GM19025 (cell line): ENCODE measurements around the gene ACTR5.

Source experiments
- ATAC-seq: cut with Tn5 transposase; IDR thresholded peaks from one replicate; pipeline ENCODE4 v1.9.1; 2021; ENCODE audit warnings: mild to moderate bottlenecking, low read depth, moderate library complexity; ENCODE audit not compliant: unreplicated experiment

Gene ACTR5

DNA sequence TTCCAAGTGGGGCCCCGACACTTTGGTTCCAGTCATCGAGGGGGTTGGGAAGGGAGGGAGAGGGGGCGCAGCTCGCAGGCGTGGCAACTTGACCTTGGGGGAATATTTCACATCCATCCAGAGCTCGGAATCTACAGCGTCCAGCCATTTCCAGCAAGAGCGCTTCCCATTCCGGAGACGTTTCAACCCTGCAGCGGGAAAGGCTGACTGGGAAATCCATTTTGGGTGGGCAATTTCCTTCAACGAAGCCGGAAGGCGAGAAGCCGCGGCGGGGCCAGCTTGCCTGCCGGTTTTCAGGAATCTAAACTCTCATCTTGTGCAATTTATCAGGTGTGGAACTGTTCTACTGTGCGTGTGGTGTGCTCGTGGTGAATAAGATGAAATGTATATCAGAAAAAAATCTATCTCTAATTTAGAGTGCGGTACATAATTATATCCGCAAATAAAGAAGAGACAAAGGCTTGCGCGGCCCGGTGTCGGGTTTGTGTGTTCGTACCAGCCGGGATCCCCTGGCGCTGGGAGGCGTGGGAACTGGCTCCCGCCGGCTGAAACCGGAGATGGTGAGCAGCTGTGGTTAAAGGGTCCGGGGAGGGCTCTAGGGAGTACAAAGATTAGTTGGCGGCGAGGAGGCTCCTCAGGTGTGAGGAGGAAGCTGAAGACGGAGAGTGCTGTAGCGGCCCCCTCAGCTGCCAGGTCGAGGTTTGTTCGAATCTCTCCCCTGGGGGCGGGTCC is 19.2 kb upstream of the ACTR5 start:
- no peak for ATAC-seq

DNA sequence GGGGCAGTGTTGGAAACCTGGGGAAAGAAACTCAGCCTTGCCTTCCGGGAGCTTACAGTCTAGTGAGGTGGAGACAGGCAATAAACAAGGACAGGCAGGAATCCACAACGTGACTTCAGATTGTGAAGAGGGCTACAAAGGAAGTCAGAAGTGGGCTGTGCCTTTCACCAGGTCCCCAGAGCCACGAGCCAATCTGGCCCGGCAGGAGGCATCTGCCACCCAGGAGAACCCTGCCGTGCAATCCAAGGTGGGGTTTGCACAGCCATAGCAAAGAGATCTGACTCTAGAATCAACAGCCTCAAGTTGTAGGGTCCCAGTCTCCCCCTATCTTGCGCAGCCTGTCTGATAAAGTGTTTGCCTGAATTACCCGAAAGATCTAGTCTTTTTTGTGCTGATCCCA is 18.5 kb upstream of the ACTR5 start:
- no peak for ATAC-seq

DNA sequence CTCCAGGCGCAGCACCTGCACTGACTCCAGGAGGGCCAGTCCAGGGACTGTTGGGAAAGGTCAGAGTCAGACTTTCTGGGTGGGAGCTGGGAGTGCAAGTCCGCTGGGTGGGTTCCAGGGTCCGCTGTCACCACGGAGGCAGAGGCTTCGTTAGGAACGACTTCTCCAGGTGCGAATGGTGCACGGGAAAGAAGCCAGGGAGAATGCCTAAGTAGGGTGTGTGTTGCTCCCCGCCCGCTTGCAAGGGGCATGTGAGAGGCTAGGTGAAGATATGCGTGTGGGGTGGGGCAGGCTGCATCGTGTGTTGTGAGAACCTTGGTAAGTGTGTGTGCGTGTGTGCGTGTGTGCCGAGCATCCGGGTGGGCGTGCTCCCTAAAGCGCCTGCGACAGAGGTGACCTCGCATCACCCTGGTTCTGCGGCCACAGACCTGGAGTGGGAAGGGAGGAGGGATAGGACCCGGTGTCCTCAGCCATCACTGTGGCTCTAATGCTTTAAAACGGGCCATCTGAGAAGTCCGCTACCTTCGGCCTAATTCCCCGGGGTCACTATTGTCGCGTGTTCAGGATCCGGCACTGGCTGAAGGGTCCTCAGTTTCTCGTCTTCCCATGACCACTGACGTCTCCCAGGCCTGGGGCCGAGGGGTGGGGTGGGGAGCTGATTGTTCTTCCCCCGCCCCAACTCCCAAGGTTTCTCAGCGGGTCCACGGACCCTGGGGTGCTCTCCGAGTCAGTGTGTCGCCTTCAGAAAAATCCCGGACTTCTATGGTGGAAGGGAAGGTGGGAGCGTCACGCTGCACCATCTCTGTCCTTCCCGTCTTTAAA is 17.9 kb upstream of the ACTR5 start:
- ATAC-seq = no peak

DNA sequence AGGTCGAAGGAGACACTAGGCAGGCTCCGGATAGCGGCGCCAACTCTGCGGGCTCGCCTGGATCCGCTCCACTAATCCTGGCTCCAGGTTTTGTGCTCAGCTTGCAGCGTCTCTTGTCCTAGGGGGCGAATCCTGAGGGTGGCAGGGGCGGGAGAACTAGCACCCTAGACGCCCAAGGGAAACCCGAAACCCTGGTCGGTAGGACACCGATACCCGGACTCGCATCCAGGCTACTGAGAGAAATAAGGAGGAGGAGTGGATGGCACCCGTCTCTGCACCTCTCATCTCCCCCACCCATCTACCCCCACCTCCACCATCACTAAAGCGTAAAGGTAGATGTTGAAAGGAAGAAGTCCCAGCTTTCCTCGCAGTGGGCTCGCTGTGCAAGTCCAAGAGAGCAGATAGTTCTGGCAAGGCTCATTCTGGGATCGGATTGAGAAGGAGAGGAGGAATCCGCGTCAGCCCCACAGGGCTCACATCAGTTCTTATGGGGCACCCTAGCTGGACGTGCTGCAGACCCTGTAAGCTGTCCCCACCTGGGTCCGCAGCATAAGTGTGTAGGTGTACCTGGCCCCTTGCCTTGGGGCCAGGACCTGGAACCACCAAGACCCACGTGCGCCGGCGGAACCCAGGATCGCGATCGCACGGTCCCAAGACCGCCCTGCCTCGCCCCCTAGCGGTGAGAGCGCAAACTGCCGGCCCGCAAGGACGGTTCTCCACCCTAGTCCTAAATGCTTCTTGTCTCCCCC is 17.1 kb upstream of the ACTR5 start:
- ATAC-seq = no peak

DNA sequence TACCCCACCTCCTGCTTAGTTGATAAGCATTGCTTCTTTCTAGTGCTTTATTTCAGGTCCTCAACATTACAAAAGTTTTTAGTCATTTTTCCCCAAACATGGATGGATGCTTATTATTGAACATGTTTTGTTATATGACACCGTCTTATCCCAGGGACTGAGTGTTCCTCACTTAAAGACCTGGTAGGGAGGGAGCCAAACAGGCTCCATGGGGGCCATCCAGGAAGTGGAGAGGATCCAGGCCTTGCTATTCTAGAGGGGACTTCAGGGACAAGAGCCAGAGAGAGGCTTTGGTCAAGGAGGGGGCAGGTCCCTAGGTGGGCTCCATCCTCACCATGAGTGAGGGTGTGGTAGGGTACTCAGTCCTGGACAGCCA is 16.5 kb upstream of the ACTR5 start:
- no peak for ATAC-seq

DNA sequence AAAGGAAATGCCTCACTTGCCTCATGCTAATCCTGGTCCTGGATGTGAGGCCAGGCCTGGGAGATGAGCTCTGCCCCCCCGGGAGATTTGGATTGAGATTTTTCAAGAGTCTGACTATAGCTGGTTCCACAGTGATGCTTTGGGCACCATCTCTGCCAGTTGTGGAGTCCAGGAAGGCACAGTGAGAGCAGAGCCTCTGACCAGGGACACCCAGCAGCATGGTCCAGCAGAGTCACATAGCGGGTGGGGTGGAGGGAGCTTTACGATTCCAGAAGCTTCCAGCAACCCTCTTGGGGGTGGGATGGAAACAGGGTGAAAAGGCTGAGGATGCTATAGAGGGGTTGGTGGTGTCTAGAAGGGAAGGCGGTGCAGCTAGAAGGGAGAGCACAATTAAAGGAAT is 15.3 kb upstream of the ACTR5 start:
- no peak for ATAC-seq

DNA sequence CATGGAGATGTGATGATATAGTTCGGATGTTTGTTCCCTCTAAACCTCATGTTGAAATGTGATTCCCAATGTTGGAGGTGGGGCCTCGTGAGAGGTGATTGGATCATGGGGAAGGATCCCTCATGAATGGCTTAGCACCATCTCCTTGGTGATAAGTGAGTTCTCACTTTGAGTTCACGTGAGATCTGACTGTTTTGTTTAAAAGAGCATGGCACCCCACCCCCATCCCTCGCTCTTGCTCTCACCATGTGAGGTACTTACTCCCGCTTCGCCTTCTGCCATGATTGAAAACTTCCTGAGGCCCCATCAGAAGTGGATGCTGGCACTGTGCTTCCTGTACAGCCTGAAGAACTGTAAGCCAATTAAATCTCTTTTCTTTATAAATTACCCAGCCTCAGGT is 13.1 kb upstream of the ACTR5 start:
- ATAC-seq = no peak

DNA sequence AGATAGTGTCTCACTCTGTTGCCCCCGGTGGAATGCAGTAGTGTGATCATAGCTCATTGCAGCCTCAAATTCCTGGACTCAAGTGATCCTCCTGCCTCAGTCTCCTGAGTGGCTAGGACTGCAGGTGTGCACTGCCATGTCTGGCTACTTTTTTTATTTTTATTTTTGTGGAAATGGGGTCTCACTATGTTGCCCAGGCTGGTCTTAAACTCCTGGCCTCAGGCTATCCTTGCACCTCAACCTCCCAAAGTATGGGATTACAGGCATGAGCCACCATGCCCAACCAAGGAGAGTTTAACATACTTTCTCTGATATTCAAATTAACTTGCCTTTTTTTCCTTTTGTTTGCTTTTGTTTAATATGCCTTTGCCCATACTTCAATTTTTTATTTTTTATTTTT is 10.4 kb upstream of the ACTR5 start:
- no peak for ATAC-seq

DNA sequence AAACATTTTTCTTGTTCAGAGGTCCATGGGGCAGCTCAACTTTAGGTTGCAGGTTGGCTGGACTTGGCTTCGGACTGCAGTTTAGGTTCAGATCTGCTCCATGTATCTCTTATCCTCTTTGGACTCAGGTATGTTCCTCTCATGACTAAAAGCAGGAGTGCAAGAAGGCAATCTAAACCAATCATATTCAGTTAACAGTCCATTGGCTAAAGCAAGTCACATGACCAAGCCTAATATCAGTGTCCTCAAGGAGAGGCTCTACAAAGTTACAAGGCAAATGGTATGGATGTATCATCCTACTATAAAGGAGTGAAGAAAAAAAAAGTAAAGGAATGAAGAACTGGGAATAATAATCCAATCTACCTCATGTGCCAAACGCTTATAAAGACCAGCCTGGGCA is 2.5 kb upstream of the ACTR5 start:
- no peak for ATAC-seq

DNA sequence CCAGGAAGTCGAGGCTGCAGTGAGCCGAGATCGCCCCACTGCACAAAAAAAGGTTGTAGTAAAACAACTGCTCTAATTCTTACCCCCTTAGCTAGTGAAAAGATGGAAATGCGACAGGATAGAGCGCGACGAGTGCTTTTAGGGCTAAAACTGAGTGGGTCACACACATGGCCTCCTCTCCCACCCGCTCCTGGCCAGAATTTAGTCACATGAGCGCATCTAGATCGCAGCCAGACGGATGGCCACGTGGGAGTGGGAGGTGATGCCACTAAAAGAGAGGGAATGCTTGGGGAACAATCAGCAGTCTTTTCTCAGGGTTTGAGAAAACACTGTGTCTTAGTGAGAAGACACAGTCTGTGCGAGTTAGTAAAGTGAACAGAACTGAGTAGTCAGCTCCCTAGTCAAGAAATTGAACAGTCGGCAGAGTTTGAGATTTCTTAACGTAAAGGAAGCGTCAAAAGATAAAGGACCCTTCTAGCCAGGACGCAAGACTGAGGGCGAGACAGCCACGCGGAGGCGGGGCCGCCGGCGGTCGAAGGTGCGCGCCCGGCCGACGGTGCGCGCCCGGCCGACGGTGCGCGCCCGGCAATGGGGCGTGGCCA is 664 bp upstream of the ACTR5 start:
- no peak for ATAC-seq

DNA sequence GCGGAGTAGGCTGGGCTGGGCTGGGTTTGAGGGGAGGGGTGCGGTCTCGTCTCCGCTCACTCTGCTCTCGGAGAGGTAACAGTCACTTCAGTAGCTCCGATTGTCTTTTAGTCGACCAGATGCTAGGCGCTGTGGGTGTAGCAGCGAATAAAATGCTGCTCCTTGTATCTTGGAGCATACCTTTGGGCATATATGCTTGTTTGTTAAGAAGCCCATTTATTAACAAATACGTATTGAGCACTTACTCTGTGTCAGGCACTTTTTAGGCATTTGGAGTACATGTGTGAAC is 545 bp downstream of the ACTR5 start:
- no peak for ATAC-seq

DNA sequence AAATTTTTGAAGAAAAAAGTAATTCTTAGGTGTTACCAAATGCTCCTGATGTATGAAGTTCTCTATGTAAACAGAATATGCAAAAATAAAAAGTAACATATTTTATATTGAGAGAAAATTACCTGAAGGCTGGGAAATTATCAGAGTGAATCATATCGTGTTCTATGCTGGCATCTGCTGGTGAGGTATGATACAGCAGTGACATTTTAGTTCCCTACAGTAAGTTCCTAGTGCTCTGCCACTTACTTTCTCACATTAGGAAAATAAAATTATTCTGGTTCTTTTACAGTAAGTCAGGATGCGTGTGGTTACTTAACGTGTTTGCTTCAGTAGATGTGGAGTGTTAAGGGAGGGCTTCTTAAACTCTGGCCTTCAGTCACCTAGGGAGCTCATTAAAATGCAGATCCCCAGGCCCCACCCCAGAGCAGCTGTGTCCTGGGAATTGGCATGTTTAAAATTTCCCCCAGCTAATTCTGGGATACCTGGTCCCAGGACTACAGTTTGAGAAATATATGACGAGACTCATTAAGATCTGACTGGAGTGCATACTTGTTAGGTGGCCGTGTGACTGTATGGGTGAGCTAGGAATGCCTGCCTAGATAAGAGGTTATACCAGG is 3.2 kb downstream of the ACTR5 start:
- no peak for ATAC-seq

DNA sequence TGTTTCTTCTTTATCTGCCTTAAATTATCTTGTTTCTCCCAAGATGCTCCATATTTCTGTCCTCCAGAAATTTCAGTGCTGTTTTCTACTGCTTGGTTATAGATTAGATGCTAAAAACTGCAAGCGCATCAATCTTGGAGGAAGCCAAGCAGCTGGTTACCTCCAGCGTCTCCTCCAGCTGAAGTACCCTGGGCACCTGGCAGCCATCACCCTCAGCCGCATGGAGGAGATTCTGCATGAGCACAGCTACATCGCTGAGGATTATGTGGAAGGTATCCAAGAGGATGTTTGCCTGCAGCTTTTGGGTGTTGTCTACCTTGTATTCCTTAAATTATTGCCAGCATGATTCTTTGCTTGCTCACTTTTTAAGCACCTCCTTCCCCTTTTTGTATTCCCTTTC is 3.8 kb downstream of the ACTR5 start:
- no peak for ATAC-seq

DNA sequence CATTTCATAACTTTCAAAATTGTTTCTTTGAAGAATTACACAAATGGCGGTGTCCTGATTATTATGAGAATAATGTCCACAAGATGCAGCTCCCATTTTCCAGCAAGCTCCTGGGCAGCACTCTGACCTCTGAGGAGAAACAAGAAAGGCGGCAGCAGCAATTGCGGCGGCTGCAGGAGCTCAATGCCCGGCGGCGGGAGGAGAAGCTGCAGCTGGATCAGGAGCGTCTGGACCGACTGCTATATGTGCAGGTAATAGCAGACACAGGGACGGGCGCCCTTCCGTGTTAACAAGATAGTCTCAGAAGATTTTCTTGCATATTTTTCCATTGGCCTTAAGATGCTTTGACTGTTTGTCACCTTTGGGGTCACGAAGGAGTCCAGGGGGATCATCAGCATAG is 6.7 kb downstream of the ACTR5 start:
- no peak for ATAC-seq

DNA sequence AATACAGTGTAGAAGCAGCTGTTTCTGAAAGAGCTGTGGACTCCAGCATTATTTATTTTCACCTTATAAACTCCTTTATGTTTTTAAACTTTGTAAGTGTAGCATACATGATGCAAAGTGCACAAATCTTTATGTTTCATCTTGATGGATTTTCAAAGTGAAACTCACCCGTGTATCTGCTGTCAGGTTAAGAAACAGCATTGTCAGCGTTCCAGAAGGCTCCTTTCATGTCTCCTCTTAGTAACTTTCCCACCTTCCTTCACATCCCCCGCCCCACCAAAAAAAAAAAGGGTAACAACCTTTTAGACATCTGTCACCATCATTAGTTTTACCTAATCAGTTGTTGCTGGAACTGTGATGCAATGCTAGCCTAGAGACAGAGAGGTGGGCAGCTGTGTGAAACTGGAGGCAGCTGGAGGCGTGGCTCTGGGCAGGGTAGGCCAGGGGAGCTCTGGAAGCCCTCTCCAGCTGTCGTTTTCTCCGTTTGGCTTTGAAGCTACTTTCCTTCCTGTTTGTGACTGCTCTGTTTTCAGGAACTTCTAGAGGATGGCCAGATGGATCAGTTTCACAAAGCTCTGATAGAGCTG is 7.2 kb downstream of the ACTR5 start:
- ATAC-seq = no peak

DNA sequence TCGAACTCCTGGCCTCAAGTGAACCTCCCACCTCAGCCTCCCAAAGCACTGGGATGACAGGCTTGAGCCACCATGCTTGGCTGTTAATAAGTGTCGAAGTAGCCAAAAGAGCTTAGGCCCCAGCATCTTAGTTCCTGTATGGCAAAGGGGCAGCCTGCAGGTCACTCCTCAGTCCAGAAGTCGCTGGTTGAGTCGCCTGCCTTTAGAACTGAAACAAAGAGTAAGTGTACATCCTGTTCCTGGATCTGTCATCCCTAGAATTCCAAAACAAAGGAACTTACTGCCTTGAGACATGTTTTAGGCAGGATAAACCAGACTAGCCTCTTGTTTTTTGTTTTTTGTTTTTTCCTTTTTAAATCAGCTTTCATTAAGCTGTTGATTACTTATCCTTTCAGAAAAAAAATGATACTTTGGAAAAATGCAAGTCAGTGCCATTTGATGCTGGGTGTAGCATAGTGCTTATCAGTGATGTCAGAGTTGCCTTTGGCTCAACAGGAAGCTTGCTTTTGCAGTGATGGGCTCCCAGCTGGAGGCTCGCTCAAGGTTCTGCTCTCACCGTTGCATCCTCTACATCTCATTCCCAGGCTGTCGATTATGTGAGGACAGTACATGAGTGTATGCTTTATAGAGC is 9.0 kb downstream of the ACTR5 start:
- ATAC-seq = no peak

DNA sequence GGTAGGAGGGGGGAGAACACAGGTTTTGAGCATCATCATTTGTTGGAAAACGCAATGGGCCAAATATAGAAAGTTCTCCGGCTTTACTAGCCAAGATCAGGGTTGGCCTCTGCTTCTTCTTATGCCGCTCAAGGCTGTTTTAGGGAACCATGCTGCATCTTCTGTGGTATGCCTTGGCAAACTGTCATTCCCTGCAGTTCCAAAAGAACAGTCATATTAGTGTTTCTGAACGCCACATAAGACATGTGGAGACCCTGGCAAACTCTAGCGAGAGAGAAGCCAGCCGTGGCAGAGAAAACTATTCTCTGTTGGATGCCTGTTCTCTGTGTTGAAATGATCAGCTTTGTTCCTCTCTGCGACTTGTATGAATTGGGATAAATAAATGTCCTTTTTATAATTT is 10.8 kb downstream of the ACTR5 start:
- ATAC-seq = no peak

DNA sequence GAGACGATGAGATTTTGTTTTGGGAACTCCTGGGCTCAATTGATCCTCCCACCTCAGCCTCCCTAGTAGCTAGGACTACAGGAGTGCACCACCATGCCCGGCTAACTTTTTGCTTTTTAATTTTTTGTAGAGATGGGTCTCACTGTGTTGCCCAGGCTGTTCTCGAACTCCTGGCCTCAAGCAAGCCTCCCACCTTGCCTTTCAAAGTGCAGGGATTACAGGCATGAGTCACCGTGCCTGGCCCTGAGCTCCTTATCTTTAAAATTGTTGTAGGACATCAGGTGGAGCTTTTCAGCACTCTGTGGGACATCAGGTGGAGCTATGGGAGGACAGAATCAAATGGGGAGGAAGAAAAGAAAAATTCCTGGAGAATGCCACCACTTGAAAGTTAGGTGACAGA is 12.7 kb downstream of the ACTR5 start:
- ATAC-seq = no peak

DNA sequence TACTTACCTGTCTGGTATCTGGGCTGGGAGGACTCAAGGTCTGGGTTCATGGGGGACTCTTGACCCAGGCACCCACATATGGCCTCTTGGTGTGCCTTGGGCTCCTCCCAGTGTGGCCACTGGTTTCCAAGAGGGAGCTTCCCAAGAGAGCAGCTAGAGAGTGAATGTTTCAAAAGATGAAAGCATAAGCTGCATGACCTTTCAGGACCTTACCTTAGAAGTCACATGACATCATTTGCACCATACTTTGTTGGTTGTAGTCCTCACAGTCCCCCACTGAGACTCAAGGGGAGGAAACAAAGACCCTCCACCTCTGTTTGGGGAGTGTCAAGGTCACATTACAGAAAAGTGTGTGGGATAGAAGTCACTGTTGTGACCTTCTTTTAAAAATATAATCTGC is 13.9 kb downstream of the ACTR5 start:
- ATAC-seq = no peak

DNA sequence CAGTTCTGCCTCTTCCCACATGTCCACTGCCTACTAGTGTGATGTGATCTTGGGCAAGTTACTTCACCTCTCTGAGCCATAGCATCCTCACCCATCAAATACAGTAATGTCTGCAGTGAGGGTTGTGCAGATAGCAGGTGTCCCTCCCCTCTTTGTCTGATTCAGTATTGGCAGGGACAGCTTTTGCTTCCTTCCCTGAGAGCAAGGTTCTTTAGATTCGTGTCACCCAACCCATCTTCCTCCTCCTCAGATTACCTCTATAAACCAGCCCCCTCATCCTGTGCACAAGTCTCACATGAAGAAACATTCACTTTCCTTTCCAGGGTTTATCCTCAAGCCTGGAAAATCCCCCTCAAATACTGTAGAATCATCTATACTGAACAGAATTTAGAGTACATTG is 15.4 kb downstream of the ACTR5 start:
- no peak for ATAC-seq
